Anterior cingulate cortex (tissue), 58 donors: ENCODE data around the gene RASL10B.

ENCODE experiments used
- DNase-seq, 58 donors: peaks; one replicate each; lab custom pipeline; 2025; lab: John Stamatoyannopoulos, UW

The RASL10B gene

GRCh38 chr17:35788477-35789368, 57.3 kb downstream of the RASL10B start:
- DNase-seq = peak in 3 of 58 donors; percentile 31 to 46 (median 36)

DNA sequence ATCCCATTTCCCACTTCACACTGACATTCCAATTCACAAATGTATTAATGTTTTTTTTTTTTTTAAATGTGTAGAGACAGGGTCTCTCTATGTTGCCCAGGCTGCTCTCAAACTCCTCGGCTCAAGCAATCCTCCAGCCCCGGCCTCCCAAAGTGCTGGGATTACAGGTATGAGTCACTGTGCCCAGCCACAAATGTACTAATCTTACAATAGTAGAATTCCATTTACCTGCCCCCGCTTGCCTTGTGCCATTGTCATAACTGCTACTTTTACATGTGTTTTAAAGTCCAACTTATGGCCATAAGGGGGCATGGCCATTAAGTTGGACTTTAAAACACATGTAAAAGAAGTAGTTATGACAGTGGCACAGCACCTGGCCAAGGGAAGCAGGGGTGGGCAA, 59.4 kb downstream of the RASL10B start:
- no peak for DNase-seq

DNA sequence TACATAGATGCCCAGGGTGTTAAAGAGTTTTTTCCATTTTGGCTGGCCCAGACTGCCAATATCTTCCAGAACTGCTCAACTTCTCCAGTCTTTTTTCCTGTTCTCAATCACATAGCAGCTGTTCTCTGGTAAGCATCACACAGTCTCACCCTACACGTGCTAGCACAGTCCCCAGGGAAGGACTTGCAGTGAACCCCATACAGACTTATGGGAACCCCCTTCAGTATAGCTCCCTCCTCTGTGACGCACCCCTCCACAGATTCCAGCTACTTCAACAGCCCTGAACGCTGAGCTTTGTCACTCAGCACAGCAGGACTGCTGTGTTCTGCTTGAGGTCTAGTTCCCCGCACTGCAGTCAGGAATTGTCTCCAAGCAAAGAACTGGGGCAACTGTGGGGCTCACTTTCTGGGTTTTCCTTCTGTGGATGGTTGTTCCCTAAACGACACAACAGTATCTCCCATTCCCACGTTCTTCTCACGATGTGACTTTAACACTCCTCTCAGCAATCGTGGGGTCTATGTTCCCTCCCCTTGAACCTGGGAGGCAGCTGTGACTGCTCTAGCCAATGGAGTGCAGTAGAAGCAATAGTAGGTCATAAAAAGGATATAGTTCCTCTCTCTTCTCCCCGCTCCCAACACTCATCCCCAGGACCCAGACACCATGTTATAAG, 60.4 kb downstream of the RASL10B start:
- no peak for DNase-seq
